BE2C (cell line): ENCODE results near the gene SIGLEC6.
"Not testable (repeated sequence)": the region's sequence is repeated elsewhere in the genome, so short reads cannot be mapped to it uniquely, and the experiment has no call there.

Experiments
- DNase-seq: peaks from one replicate; pipeline ENCODE4 v3.0.0-alpha.2; 2020
- H3K27me3 ChIP-seq: fragments of 250-450 bp; sonication (Bioruptor Pico); 2 replicates; pipeline ENCODE4 v1.5.1; 2020; ENCODE audit warnings: mild to moderate bottlenecking
- H3K36me3 ChIP-seq: fragments of 250-450 bp; sonication (Bioruptor Pico); 2 replicates; pipeline ENCODE4 v1.5.1; 2020; ENCODE audit warnings: mild to moderate bottlenecking
- H3K4me1 ChIP-seq: fragments of 250-450 bp; sonication (Bioruptor Pico); 2 replicates; pipeline ENCODE4 v1.5.1; 2020
- H3K4me3 ChIP-seq: 2 replicates; pipeline ENCODE4 v1.5.1; 2011; ENCODE audit warnings: low read depth, low read length
- H3K9me3 ChIP-seq: fragments of 250-450 bp; sonication (Bioruptor Pico); 2 replicates; pipeline ENCODE4 v1.5.1; 2020
- CTCF ChIP-seq: IDR thresholded peaks from 2 replicates; pipeline ENCODE4 v1.5.1; 2012; ENCODE audit warnings: mild to moderate bottlenecking, low read depth, low read length

The SIGLEC6 gene

GRCh38 chr19:51503286-51503817 is 28.1 kb downstream of the SIGLEC6 start:
- H3K9me3 ChIP-seq: no peaks in the 10 kb centered on the region
- DNase-seq: no peak
- no peak overlapping the region for H3K4me3 ChIP-seq
- H3K27me3 ChIP-seq: no peaks in the 10 kb centered on the region; the same call in 1 of the 2 replicates
- no peak for TF ChIP-seq CTCF
- no peaks in the 10 kb centered on the region for H3K4me1 ChIP-seq
- H3K36me3 ChIP-seq: no peaks in the 10 kb centered on the region

- Histone ChIP-seq H3K36me3 (no peaks in the 10 kb centered on the region), H3K27me3 (no peaks in the 10 kb centered on the region), H3K4me1 (no peaks in the 10 kb centered on the region), H3K4me3 (no peak within 1 kb of the TSS), H3K9me3 (no peaks in the 10 kb centered on the region)
- no peak for TF ChIP-seq CTCF
- DNase-seq: no peak
Measured at GRCh38 chr19:51501594-51502263, 29.7 kb downstream of the SIGLEC6 start, which contains the start of gene SIGLEC12. TSS of gene SIGLEC12 (minus strand) at chr19:51501800. CDS start at chr19:51501733, 67 bp downstream.

GRCh38 chr19:51500931-51501330 is 30.5 kb downstream of the SIGLEC6 start:
- not testable (repeated sequence) for H3K27me3 ChIP-seq, H3K4me3 ChIP-seq, H3K9me3 ChIP-seq, DNase-seq, H3K36me3 ChIP-seq, H3K4me1 ChIP-seq

GRCh38 chr19:51497666-51498065 is 33.8 kb downstream of the SIGLEC6 start:
- Histone ChIP-seq H3K36me3 (no peaks in the 10 kb centered on the region), H3K4me1 (no peaks in the 10 kb centered on the region), H3K4me3 (no peak overlapping the region), H3K9me3 (no peaks in the 10 kb centered on the region), H3K27me3 (no peaks in the 10 kb centered on the region)
- no peak for TF ChIP-seq CTCF
- DNase-seq: no peak

- no peaks in the 10 kb centered on the region for H3K27me3 ChIP-seq
- TF ChIP-seq CTCF: no peak
Measured at GRCh38 chr19:51493776-51494175, 37.7 kb downstream of the SIGLEC6 start.

GRCh38 chr19:51491586-51491985 is 39.9 kb downstream of the SIGLEC6 start:
- H3K9me3 ChIP-seq: no peaks in the 10 kb centered on the region
- H3K36me3 ChIP-seq: no peaks in the 10 kb centered on the region
- no peaks in the 10 kb centered on the region for H3K4me1 ChIP-seq
- no peaks in the 10 kb centered on the region; the same call in 1 of the 2 replicates for H3K27me3 ChIP-seq
- TF ChIP-seq CTCF: no peak
- H3K4me3 ChIP-seq: no peak overlapping the region
- DNase-seq: no peak

More at GRCh38 chr19:51493776-51494175, 37.7 kb downstream of the SIGLEC6 start:
- Histone ChIP-seq H3K4me3 (no peak overlapping the region), H3K36me3 (no peaks in the 10 kb centered on the region), H3K4me1 (no peaks in the 10 kb centered on the region), H3K9me3 (no peaks in the 10 kb centered on the region)
- no peak for DNase-seq
